ENCODE measurements around the gene BCL11B. TPM values are rescaled to one million over a fixed set of nuclear protein-coding genes. Genes with fewer than 3 reads are reported as not detected.

BCL11B gene
- total RNA-seq, 1 donor from 2014 or later = 0.16 TPM

GRCh38 chr14:99207456-99207855 is 64.5 kb downstream of the BCL11B start:
- peaks cover 61% of the 10 kb centered on the region for H3K27me3 Mint-ChIP-seq (ENCODE audit: unreplicated experiment)
- no peak overlapping the region for H3K4me3 Mint-ChIP-seq (ENCODE audit: unreplicated experiment)
- H3K36me3 Mint-ChIP-seq (ENCODE audit: unreplicated experiment) = no peaks in the 10 kb centered on the region
- no peak for DNase-seq (ENCODE audit: extremely low spot score, unreplicated experiment)
- H3K27ac Mint-ChIP-seq (ENCODE audit: unreplicated experiment) = no peak overlapping the region
- peaks cover 5% of the 10 kb centered on the region for H3K4me1 Mint-ChIP-seq (ENCODE audit: unreplicated experiment)
- no peak for TF ChIP-seq CTCF (IDR thresholded peaks at IDR 0.05)
- H3K9me3 Mint-ChIP-seq (ENCODE audit: unreplicated experiment) = no peaks in the 10 kb centered on the region

GRCh38 chr14:99206090-99206489 is 65.9 kb downstream of the BCL11B start:
- Mint-ChIP-seq H3K27ac (ENCODE audit: unreplicated experiment) (no peak overlapping the region), H3K9me3 (ENCODE audit: unreplicated experiment) (no peaks in the 10 kb centered on the region), H3K36me3 (ENCODE audit: unreplicated experiment) (no peaks in the 10 kb centered on the region), H3K27me3 (ENCODE audit: unreplicated experiment) (peaks cover 57% of the 10 kb centered on the region), H3K4me3 (ENCODE audit: unreplicated experiment) (no peak overlapping the region), H3K4me1 (ENCODE audit: unreplicated experiment) (peaks cover 5% of the 10 kb centered on the region)
- DNase-seq (ENCODE audit: extremely low spot score, unreplicated experiment) = no peak
- TF ChIP-seq CTCF (IDR thresholded peaks at IDR 0.05) = no peak

DNA sequence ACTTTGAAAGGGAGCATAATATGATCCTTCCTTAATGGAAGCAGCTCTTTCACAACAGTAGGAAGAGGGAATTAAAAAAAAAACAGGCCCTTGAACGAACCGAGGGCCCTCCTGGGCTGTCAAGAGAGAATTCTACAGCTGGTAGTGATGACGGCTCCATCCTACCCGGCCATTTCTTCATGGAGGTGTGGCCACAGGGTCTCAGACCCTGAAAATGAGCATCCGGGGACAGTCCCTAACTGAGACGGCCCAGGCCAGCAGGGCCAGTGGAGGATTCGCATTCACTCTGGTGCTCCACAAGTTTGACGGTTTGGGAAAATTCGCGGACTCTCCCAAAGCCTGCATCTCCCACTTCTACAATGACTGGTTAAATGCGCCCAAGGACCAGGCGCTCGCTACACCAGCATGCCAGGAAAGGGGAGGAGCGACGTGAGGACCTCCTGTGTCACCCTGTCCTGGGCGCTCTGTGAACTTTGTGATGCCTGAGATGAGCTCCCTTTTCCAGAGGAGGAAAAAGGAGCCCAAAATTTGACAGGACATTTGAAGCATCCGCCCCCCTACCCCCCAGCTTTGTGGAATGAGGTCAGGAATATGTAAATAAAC is 66.8 kb downstream of the BCL11B start:
- Mint-ChIP-seq H3K27ac (ENCODE audit: unreplicated experiment) (no peak overlapping the region), H3K9me3 (ENCODE audit: unreplicated experiment) (no peaks in the 10 kb centered on the region), H3K36me3 (ENCODE audit: unreplicated experiment) (no peaks in the 10 kb centered on the region), H3K27me3 (ENCODE audit: unreplicated experiment) (peaks cover 49% of the 10 kb centered on the region), H3K4me3 (ENCODE audit: unreplicated experiment) (no peak overlapping the region), H3K4me1 (ENCODE audit: unreplicated experiment) (peaks cover 5% of the 10 kb centered on the region)
- TF ChIP-seq CTCF (IDR thresholded peaks at IDR 0.05) = no peak
- no peak for DNase-seq (ENCODE audit: extremely low spot score, unreplicated experiment)

DNA sequence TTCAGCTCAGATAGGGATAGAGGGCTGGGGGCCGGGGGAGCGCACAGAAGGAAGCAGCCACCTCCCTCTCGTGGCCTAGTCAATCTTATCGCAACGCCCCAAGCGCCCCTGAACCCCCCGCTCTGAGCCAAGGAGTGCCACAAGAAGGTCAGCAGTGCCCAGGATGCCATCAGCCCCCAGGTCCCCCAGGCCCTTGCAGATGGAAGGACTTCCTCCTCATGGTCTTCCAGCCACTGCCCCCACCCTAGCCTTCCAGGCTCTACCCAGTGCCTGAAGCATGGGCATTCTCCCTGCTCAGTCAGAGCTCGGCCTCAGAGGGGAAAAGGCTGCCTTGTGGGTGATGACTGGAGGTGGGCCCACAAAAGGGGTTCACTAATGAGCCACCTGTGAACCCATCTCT is 68.2 kb downstream of the BCL11B start:
- Mint-ChIP-seq H3K9me3 (ENCODE audit: unreplicated experiment) (no peaks in the 10 kb centered on the region), H3K4me1 (ENCODE audit: unreplicated experiment) (peaks cover 5% of the 10 kb centered on the region), H3K27ac (ENCODE audit: unreplicated experiment) (no peak overlapping the region), H3K4me3 (ENCODE audit: unreplicated experiment) (no peak overlapping the region), H3K36me3 (ENCODE audit: unreplicated experiment) (no peaks in the 10 kb centered on the region), H3K27me3 (ENCODE audit: unreplicated experiment) (peaks cover 55% of the 10 kb centered on the region)
- TF ChIP-seq CTCF (IDR thresholded peaks at IDR 0.05) = no peak
- no peak for DNase-seq (ENCODE audit: extremely low spot score, unreplicated experiment)

- no peak for TF ChIP-seq CTCF (IDR thresholded peaks at IDR 0.05)
- no peak overlapping the region for H3K27ac Mint-ChIP-seq (ENCODE audit: unreplicated experiment)
- peaks cover 53% of the 10 kb centered on the region for H3K27me3 Mint-ChIP-seq (ENCODE audit: unreplicated experiment)
- DNase-seq (ENCODE audit: extremely low spot score, unreplicated experiment) = no peak
- H3K4me3 Mint-ChIP-seq (ENCODE audit: unreplicated experiment) = no peak overlapping the region
- H3K36me3 Mint-ChIP-seq (ENCODE audit: unreplicated experiment) = no peaks in the 10 kb centered on the region
- H3K4me1 Mint-ChIP-seq (ENCODE audit: unreplicated experiment) = peaks cover 5% of the 10 kb centered on the region
- H3K9me3 Mint-ChIP-seq (ENCODE audit: unreplicated experiment) = no peaks in the 10 kb centered on the region
These were observed 68.9 kb downstream of the BCL11B start for GRCh38 chr14:99203080-99203479.
